ENCODE results near the gene USP48.

DNA sequence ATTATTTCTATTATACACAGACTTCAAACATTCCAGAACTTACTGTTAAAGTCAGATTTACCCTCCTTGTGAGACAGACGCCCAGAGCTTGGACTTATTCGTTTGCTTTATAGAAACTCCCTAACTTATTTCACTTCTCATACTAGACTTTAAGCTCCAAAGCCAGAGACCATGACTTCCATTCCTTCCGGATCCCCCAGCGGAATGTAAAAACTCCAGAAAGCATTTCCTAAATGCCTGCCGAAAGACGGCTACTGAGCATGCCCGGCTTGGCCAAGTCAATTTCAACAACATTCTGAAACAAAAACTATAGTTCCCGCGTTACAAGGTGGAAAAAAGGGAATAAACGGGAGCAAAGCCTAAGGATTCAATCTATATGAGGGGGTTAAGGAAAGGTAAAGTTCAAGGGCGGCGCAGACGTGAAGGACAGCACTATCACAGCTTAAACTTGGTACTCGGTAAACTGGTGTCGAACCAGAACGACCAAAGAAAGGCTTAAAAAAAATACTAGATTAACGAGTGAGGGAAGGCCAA is 1.1 kb downstream of the USP48 start:
- TF ChIP-seq, protein P1, sequence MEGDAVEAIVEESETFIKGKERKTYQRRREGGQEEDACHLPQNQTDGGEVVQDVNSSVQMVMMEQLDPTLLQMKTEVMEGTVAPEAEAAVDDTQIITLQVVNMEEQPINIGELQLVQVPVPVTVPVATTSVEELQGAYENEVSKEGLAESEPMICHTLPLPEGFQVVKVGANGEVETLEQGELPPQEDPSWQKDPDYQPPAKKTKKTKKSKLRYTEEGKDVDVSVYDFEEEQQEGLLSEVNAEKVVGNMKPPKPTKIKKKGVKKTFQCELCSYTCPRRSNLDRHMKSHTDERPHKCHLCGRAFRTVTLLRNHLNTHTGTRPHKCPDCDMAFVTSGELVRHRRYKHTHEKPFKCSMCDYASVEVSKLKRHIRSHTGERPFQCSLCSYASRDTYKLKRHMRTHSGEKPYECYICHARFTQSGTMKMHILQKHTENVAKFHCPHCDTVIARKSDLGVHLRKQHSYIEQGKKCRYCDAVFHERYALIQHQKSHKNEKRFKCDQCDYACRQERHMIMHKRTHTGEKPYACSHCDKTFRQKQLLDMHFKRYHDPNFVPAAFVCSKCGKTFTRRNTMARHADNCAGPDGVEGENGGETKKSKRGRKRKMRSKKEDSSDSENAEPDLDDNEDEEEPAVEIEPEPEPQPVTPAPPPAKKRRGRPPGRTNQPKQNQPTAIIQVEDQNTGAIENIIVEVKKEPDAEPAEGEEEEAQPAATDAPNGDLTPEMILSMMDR (IDR thresholded peaks at IDR 0.05), result no peak
- TF ChIP-seq POLR2A (IDR thresholded peaks at IDR 0.05), result no peak

Data from vagina (tissue), 2 donors.